A673 (cell line): ENCODE measurements around the gene RASGRP2. TPM values are rescaled to one million over a fixed set of nuclear protein-coding genes. Genes with fewer than 3 reads are reported as not detected.

Experiments
- BruUV-seq: library from RNA; stranded (reverse); fragments of 400-500 nt; replicated peaks from 2 replicates; lab custom pipeline; 2021; lab: Mats Ljungman, UMichigan
- CTCF ChIA-PET: fragments of 300-600 bp; sonication (Branson Sonifier 250); formaldehyde crosslinking; loops from one replicate; lab custom pipeline; 2022; ENCODE audit warnings: antibody characterized with exemption; lab: Charles Lee
- POLR2A ChIA-PET: fragments of 300-600 bp; sonication (Branson Sonifier 250); formaldehyde crosslinking; loops from one replicate; lab custom pipeline; 2022; ENCODE audit warnings: antibody characterized with exemption; ENCODE audit not compliant: low non-redundant PET; lab: Charles Lee
- DNase-seq: peaks from one replicate; pipeline ENCODE4 v3.0.0-alpha.2; 2015; ENCODE audit warnings: low spot score
- H3K27ac ChIP-seq: fragments of 200-600 bp; sonication (generic); 2 replicates; pipeline ENCODE4 v1.5.1; 2016; ENCODE audit warnings: mixed run types, low read depth, mild to moderate bottlenecking, mixed read lengths, antibody characterized with exemption, low read length; ENCODE audit not compliant: poor library complexity, severe bottlenecking
- H3K27me3 ChIP-seq: fragments of 200-600 bp; sonication (generic); replicated peaks from 2 replicates; pipeline ENCODE4 v1.6.1; 2017; ENCODE audit warnings: mixed run types, low read depth, mild to moderate bottlenecking, mixed read lengths, antibody characterized with exemption, low read length; ENCODE audit not compliant: insufficient read depth, poor library complexity
- H3K36me3 ChIP-seq: fragments of 200-600 bp; sonication (generic); 2 replicates; pipeline ENCODE4 v1.6.1; 2016; ENCODE audit warnings: mixed run types, mild to moderate bottlenecking, mixed read lengths, antibody characterized with exemption, low read length; ENCODE audit not compliant: insufficient read depth, poor library complexity, severe bottlenecking
- H3K4me1 ChIP-seq: fragments of 200-600 bp; sonication (generic); 2 replicates; pipeline ENCODE4 v1.6.1; 2017; ENCODE audit warnings: mixed run types, mild to moderate bottlenecking, mixed read lengths, antibody characterized with exemption, low read length; ENCODE audit not compliant: insufficient read depth, poor library complexity, severe bottlenecking
- H3K4me3 ChIP-seq: fragments of 200-600 bp; sonication (generic); 2 replicates; pipeline ENCODE4 v1.5.1; 2016; ENCODE audit warnings: low read depth, mixed run types, mild to moderate bottlenecking, mixed read lengths, low read length; ENCODE audit not compliant: poor library complexity, severe bottlenecking
- H3K9me3 ChIP-seq: fragments of 200-600 bp; sonication (generic); 2 replicates; pipeline ENCODE4 v1.6.1; 2016; ENCODE audit warnings: mixed run types, low read depth, mild to moderate bottlenecking, mixed read lengths, antibody characterized with exemption, low read length; ENCODE audit not compliant: poor library complexity, severe bottlenecking
- CTCF ChIP-seq: fragments of 300-800, 200-600 bp; sonication (generic); conservative IDR thresholded peaks from 2 replicates; pipeline ENCODE4 v1.5.1; 2017; ENCODE audit warnings: low read depth, mild to moderate bottlenecking, antibody characterized with exemption, low read length, moderate library complexity, mixed read lengths
- EZH2 ChIP-seq: fragments of 200-600 bp; sonication (generic); IDR thresholded peaks from 2 replicates; pipeline ENCODE4 v1.6.1; 2017; ENCODE audit warnings: borderline replicate concordance, low read depth, mild to moderate bottlenecking, mixed read lengths, antibody characterized with exemption, low read length; ENCODE audit not compliant: poor library complexity, severe bottlenecking
- intact Hi-C: fragments of 100-400 bp; cut with micrococcal nuclease; formaldehyde crosslinking; loops from one replicate; pipeline ENCODE4 v1.10.0; 2022; ENCODE audit not compliant: unreplicated experiment
- total RNA-seq: library from RNA; stranded (reverse); gene quantifications from 2 replicates; pipeline ENCODE4 v1.2.3, GENCODE V29; 2021

Gene RASGRP2
- total RNA-seq, 1 experiment from 2014 or later: 2.0 TPM

GRCh38 chr11:64686466-64687170 is 57.3 kb downstream of the RASGRP2 start:
- Histone ChIP-seq H3K36me3 (no peaks in the 10 kb centered on the region), H3K4me1 (peaks cover 5% of the 10 kb centered on the region), H3K27me3 (peaks cover 6% of the 10 kb centered on the region), H3K4me3 (no peak overlapping the region), H3K9me3 (no peaks in the 10 kb centered on the region), H3K27ac (no peak overlapping the region)
- no peak for DNase-seq
- intact Hi-C loops: no loop called here
- POLR2A ChIA-PET: no interaction called here
- no TSS peak for BruUV-seq
- CTCF ChIA-PET: interaction anchor here (0.5 kb wide), 1 partner anchor 87 kb away, joined by 3 read pairs; no protein-coding TSS in a partner anchor
- no peak for TF ChIP-seq CTCF

- no peak for DNase-seq
- Histone ChIP-seq H3K27ac (no peak overlapping the region), H3K9me3 (no peaks in the 10 kb centered on the region), H3K4me1 (peaks cover 5% of the 10 kb centered on the region), H3K27me3 (peaks cover 13% of the 10 kb centered on the region), H3K4me3 (no peak overlapping the region), H3K36me3 (no peaks in the 10 kb centered on the region)
- no TSS peak for BruUV-seq
- POLR2A ChIA-PET: interaction anchor here (0.6 kb wide), 1 partner anchor 93 kb away, joined by 3 read pairs; no protein-coding TSS in a partner anchor
- CTCF ChIA-PET: no interaction called here
- TF ChIP-seq CTCF: no peak
- TF ChIP-seq EZH2: no peak
- intact Hi-C loops: no loop called here
Measured at GRCh38 chr11:64685536-64685935, 58.4 kb downstream of the RASGRP2 start.

GRCh38 chr11:64684357-64684756 is 59.6 kb downstream of the RASGRP2 start:
- H3K27me3 ChIP-seq: peaks cover 23% of the 10 kb centered on the region
- intact Hi-C loops: no loop called here
- no peak for TF ChIP-seq EZH2
- TF ChIP-seq CTCF: no peak
- H3K9me3 ChIP-seq: no peaks in the 10 kb centered on the region
- H3K36me3 ChIP-seq: no peaks in the 10 kb centered on the region
- CTCF ChIA-PET: no interaction called here
- DNase-seq: no peak
- POLR2A ChIA-PET: no interaction called here
- no TSS peak for BruUV-seq
- peaks cover 5% of the 10 kb centered on the region for H3K4me1 ChIP-seq
- H3K4me3 ChIP-seq: no peak overlapping the region
- no peak overlapping the region for H3K27ac ChIP-seq
